Stimulated activated CD8-positive, alpha-beta memory T cell treated with anti-CD3 and anti-CD28 coated beads, Interleukin-7, amount 100 ng/mL, for 48 hours (primary cell): ENCODE measurements around the gene ARHGAP15.

Experiments used
- DNase-seq, 2 donors: peaks; one replicate each; pipeline ENCODE4 v3.0.0-alpha.2; 2020; ENCODE audit warnings: low read depth in 1 of 2; ENCODE audit errors: extremely low read depth in 1 of 2

Gene ARHGAP15

DNA sequence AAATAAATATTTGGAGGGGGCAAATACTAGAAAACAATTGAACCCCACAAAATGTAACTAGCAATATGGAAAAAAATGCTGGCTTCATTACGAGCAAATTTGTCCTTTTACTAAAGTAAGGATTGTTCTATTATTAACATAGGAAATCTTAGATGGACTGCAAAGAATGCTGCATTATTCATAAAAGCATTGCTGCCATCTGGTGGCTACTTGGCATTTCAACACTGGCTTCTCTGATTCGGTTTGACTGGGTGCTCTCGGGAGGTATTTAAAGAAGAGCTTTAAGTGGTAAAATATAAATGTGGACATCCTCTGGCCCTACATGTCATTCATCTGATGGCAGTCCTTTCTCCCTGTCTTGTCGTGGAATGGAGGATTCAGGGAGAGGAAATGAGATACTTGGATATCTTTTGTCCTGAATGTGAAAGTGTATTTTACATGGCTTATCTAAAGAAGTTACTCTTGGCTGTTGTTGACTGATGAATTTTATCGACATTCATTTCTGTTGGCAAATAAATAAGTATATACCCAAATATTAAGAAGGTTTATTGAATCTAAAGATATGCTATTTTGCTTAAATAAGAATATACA lies 130.2 kb downstream of the ARHGAP15 start:
- DNase-seq = peak in 1 of 2 donors; percentile 48

DNA sequence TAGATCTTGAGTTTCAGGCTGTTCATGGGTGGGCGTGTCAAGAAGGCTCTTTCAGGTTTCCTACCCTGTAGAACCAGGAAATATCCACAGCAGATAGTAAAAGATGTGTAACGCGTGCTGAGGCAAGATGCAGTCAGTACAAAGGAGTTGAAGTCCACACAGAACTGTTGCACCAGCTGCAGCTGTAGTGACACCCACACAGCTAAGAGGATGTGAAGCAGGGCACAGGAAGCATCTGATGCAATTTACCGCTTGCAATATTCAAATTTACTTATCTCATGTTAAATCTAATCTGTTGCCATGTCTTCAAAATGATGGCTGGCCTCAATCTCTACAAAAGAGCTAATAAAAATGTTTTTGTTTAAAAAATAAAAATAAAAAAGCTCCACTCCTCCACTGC lies 132.8 kb downstream of the ARHGAP15 start:
- DNase-seq = peak in 1 of 2 donors; percentile 49

DNA sequence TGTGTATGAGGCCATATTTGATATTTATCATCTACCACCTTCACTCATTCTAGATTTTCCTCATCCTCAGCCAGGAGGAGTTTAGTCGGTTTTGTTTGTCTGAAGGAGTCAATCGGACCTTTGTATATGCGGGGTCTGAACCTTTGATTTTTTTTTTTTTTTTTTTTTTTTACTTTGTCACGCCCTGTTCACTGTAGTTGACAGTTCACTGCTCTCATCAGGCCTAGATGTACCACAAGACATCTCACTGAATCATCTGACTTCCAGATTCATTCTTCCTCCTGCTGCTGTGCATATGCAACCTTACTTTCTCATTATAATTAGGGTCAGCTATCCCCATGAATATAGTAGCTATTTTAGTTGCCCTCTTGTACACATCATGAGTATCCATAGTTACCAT lies 133.2 kb downstream of the ARHGAP15 start:
- DNase-seq = no peak

DNA sequence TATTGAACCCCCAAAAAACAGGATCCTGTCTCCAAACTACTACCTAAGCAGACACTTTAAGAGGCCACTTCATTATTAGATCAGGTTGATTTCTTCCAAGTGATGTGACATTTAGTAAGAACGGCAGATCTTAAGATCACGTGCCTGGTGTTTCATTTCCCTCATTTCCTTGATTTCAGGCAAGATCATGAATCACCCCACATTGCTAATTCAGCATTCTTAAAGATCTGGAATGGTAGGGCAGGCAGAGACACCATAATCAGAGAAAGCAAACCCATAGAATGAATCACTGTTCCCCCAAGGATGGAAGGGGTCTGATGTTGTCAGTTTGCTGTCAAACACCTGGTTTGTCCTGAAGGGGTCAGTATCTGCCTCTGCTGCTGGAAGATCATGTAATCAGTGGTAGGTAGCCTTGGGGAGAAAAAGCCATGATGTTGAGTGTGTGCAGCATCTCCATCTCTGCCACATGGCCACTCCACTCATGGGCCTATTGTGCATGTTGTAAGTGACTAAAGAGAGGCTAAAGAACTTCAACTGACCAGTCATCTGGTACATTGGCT lies 133.9 kb downstream of the ARHGAP15 start:
- no peak for DNase-seq

DNA sequence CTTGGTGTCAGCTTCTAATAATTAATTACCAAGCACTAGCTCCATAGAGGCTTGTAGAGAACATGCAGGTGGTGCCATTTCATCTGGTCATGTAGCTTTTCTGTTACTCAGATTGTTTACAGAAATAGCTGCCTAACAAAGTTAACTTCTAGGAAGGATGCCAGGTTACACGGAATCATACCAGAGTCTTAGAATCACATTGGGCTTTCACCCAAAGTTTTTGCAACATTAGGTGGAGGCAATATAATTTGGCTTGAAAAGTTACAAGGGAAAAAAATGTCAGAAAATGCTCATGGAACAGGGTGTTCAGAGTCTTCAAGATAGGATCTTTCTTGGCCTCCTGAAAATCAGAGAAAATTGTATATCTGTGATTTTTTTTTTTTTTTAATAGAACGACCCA lies 135.6 kb downstream of the ARHGAP15 start:
- no peak for DNase-seq

DNA sequence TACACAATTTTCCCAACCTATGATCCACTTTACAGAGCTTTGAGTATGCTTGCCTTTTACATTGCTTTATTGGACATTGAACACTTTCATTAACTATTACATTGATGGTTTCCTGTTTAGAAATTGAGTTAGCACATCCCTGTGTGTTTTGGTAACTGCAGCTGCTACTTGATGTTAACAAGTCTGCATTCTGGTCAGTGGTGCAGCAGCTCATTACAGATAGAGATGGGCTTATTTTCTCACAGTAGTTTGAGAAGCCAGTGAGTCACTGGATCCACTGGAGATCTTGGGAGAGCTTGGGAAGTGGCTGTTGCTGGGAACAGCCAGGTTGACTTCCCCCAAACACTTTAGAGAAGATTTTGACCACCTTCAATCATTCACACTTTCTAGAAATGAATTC lies 150.5 kb downstream of the ARHGAP15 start:
- DNase-seq = no peak

DNA sequence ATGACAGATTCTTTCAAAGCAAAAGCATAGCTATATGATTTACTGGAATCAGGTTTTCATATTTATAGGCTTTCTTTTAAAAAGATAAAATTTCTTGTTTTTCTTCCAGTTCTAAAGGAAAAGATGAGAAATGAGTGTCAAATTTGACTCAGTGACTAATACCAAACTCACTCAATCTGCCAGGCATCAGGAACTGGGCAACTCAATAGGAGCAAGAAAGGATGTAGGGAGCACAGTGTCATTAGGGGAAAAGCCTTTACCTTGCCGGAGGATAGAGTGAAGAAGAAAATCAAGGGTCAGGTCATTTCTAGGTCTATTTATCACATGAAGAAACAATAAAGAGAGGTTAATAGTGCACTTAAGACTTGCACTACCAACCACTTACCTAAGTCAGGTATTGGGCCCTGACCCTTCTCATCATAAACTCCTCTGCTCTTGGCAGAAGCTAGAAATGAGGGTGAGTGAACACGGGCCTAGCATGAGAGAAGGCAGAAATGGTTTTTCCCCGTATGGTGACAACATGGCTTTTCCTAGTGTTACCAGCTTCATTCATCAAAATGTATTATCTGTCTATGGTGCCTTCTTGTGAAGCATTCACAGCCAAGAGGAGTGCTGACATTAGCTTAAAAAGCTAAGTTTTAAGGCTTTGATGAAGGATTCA lies 151.0 kb downstream of the ARHGAP15 start:
- no peak for DNase-seq

DNA sequence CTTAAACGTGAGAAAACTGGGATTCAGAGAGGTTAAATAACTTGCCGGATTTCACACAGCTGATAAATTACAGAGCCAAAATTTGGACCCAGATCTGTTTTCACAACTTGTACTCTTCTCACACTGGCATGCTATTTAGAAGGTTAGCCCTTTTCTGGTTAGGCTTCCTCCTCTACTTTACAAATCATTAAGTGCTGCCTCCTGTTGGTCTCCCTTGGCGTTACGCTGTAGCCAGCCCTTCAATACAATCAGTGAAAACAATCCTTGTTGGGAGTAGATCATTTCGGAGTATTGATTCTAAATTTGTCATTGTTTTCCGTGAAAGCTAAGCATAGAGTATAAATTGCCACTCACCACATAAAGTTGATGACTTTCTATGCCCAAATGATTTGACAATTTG lies 153.5 kb downstream of the ARHGAP15 start:
- DNase-seq = no peak

DNA sequence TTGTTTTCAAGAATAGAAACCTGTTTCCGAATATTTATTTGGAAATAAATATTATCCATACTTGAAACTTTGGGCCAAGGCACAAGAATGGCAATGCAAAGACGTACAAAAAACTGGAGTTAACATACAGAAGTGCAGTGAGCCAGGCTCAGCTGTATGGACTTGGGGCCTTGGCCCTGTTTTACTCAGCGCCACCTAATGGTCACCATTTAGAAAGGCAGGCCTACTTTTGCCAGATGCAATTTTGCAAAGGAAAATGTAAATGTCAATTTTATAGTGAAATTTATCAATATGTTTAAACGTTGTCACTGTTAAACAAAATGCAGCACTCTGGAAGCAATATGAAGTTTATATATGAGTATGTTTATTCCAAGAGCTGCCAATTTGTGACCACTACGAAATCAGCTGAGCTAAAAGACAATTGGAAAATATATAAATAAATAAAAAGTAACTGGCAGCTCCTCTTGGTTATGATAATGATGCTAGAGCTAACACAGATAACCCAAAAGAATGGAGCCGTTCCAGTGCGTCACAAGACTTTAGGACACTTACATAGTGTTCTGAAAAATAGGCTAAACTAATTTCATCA lies 155.0 kb downstream of the ARHGAP15 start:
- DNase-seq = no peak

DNA sequence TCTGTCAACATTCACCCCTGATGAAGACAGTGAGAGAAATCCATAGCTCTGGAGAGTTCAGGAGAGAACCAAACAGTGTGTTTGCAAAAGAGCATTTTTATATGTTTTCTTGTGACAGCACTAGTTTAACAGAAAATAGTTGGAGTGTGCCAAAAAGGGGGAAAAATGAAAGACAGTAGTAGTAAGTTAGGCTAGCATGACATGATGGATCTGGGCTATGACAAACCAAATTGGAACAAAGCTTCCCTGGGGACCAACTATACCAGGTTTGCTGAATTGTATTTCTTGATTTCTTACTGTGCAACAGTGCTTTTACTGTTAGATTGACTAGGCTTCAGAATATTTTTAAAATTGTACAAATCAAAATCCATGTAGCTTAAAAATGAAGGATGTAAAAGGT lies 159.8 kb downstream of the ARHGAP15 start:
- DNase-seq = no peak

DNA sequence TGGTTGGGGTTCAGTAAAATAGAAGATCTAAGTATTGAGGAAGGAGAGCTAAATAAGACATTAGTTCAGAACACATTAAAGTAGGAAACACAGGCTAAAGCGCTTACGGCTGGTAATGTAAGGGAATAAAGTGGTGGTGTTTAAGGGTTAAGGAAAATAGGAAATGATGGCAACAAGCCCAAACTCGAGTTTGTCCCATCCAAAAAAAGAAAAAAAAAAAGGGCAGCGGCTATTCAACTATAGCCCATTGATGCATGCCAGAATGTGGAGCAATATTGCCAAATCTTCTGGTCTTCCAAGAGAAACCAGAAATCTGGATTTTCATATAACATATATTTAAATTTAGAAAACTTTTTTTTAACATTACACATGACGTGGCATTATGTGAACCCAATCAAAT lies 161.0 kb downstream of the ARHGAP15 start:
- no peak for DNase-seq

DNA sequence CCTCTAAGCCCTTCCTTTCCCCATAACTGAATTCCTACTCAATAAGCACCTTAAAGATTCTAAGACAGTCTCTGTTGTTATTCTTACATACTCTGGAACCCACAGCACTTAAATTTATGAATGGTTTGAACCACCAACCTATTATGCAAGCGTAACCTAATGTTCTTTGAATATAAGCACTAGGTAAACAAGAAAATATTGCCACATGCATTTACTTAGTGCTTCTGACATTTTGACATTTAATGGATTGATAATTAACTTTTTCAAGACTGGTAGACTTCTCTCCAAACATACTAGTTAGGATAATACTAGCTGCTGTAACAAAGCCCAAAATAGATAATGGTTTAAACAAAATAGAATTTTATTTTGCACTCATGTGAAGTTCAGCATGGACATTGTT lies 164.8 kb downstream of the ARHGAP15 start:
- no peak for DNase-seq

DNA sequence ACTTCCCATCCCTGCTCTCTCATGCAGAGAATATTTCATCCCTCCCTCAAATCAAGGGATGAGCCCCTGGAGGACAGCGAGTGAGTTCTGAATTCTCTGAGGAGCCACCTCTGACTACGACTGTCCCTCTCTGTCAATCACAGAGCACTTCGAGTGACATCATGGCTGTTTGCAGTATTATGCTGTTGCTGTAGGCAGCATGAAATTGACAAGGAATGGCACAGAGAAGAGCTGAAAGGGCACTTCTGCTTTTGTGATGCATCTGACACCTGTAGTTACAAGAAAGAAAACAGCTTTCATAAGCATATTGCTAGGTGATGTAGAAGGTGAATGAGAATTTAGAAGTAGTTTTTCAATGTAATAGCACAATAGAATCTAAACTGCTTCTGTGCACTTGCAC lies 166.9 kb downstream of the ARHGAP15 start:
- DNase-seq = no peak

DNA sequence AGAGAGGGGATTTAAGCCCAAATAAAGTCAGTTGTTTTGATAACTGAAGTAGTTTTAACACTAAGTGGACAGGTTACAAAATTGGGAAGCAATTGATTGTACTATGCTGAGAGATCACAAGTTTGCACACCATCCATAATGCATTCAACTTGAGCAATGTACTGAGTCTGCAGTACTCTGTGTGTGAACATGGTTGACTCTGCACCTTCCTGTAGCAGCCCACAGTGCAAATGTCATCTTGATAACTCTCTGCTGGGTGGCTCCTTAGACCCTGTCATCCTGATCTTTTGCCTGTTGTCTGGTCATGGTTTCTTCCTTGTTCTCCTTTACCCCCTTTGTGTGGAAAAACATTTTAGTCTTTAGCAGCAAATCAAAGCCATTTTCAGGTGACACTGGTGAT lies 168.0 kb downstream of the ARHGAP15 start:
- DNase-seq = no peak

DNA sequence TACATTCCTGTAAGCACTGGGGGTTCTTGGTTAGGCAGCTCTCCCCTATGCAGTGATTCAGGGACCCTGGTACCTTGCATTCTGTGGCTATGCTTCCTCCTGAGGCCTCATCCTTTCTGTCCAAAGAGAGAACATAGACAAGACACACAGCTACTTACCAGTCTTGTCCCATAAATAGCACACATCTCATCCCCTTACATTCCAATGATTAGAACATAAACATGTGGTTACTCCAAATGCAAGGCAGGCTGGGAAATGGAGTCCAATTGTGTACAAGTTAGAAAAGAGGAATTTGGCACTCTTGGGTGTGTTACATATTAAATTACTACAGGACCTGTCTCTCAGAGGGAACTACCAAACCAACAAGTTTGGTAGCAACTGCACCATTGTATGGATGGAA lies 171.3 kb downstream of the ARHGAP15 start:
- DNase-seq = no peak

DNA sequence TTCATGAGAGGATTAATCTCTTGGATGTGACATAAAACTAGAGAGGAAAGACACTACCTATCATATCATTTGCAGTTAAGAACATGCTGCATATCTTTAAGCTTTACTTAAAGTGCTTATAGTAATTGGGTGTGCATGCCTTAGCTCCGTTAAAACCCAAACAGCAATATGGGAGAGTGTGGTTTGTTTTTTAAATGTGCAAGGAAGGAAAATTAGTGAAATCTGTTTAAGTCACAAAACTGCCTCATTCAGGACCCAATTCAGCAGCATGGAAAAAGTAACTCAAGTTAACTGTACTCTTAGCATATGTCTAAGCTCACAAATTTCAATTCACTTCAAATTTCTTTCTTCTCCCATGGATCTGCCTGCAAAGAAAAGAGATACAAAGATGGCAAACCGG lies 182.2 kb downstream of the ARHGAP15 start:
- no peak for DNase-seq

DNA sequence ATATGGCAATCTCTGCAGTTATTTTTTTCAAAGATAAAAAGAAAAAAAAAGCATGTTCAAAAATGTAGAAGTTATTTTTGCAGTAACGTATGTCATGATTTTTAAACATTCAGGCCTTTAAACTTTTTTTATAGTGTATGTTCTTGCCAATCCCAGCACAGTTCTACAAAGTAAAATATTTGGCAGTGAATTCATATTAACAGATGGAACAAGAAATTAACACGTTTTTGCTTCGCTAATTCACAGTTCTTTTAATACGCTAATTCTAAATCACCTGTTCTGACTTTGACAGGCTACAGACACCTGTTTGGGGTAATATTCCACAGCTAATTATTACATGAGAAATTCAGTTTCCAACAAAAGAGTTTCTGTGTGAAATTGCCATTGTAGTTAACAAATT lies 183.2 kb downstream of the ARHGAP15 start:
- DNase-seq = no peak

DNA sequence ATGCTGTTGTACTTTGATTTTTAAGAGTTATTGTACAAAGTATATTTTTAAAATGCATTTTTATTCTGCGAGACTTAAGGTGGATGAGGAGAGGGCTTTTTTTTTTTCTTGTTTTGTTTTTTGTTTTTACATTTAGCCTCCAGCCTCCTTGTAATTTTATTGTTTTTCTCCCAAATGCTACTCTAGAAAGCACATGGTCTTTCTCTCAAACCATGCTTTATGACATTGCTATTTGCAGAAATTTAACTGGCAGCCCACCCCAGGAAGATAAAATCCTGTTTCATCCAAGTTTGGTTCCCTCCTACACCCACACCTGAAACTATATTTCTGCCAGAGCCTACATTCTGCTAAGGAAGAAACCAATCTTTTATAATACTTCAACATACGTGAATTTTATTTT lies 184.6 kb downstream of the ARHGAP15 start:
- DNase-seq = no peak

DNA sequence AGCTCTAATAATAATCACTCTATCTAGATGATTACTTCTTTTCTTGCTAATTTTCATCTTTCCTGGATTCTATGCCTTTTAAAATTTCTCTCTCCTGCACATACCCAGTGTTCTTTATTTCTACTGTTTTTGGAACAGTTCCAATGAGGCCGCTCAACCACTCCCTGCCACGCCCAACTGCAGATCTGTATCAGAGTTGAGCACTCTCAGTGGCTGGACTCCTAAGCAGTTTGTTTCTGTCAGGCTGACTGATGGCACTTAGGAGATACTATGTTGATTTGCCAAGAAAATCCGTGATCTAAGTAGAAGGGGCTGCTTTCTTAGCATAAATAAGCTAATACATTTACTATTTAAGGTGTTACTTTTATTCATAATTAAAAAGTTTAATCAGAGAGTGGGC lies 192.8 kb downstream of the ARHGAP15 start:
- DNase-seq = no peak

DNA sequence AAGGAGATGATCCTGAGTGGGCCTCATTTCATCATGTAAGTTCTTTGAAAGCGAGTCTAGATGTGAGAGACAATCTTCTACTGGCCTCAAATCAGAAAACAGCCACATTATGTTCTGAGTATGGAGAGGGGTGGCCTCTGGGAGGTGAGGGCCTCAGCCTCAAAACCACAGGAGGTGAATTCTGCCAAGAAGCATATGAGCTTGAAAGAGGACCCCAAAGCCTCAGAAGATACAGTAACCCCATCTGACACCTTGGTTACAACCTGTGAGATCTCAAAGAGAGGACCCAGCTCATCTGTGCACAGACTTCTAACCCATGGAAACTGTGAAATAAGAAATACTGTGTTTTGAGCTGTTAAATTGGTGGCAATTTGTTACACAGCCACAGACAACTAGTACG lies 200.1 kb downstream of the ARHGAP15 start:
- no peak for DNase-seq

DNA sequence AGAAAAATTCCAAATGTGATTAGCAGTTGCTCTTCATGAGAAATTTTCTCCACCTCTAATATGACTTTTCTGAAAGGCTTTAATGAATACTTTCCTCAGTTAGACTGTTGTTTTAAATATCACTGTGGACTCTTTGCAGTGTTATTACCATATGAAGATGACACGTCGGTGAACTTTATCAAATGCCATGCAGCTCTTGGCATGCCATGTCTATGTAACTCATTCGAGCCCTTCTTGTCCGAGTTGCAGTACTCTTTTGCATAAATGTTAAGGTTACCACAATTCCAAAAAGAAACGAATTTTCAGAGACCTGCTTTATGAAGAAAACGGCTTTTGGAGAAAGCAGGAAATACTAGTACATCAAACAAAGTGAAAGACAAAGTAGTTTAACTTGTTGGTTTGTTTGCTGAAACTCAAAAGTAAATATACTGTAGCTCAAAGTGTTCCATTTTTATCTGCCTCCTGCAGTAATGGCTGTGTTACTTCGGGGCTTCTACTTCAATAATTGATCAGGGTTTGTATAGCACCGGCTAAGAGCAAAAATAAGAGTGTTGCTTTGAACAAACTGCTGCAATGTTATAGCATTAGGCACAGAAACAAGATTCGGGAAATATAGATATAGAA lies 204.1 kb downstream of the ARHGAP15 start:
- no peak for DNase-seq

DNA sequence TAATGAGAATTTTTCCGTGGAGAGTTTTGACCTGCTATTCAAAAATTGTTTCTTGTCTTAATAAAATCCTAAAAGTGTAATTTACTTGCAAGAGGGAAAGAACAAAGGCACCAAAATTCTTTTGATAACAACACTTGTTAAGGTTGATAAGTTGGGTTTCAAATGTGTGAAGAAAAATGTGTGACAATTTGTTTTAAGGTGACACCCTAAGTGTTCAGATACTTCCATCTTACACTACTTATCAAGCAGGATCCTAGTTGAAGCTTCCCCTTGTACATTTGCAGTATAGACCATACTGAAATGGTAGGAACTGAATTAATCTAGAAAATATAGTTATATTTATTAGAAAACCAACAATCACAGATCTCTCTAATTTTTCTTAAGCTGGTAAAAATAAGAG lies 204.6 kb downstream of the ARHGAP15 start:
- DNase-seq = no peak
